Daoy (cell line): ENCODE data around the gene LAMA5. TPM values are rescaled to one million over a fixed set of nuclear protein-coding genes. Genes with fewer than 3 reads are reported as not detected.
A peak's percentile ranks its signal among the peaks of the same experiment; 100 is the strongest.

ENCODE experiments used
- DNase-seq: peaks from one replicate; pipeline ENCODE4 v3.0.0-alpha.2; 2015; ENCODE audit warnings: low read depth
- total RNA-seq: library from RNA; depleted of rRNA; stranded (reverse); fragments of >200 nt; shearing (Covaris generic); gene quantifications from 2 replicates; pipeline ENCODE4 v1.2.3, GENCODE V29; 2014

The LAMA5 gene
- total RNA-seq, 1 experiment from 2014 or later, result 3.1 TPM

GRCh38 chr20:62359043-62359490 lies 8.0 kb downstream of the LAMA5 start:
- DNase-seq, result peak; percentile 61

GRCh38 chr20:62358171-62359042 lies 8.7 kb downstream of the LAMA5 start:
- DNase-seq, result peak; percentile 22

GRCh38 chr20:62357681-62358080 lies 9.4 kb downstream of the LAMA5 start:
- DNase-seq, result peak; percentile 17

- DNase-seq, result peak; percentile 87
These were observed 9.9 kb downstream of the LAMA5 start for GRCh38 chr20:62357187-62357667.

- peak; percentile 15 for DNase-seq
These were observed 10.4 kb downstream of the LAMA5 start for GRCh38 chr20:62356589-62357186.

- DNase-seq, result peak; percentile 52
These were observed 11.1 kb downstream of the LAMA5 start for GRCh38 chr20:62355878-62356588.

- peak; percentile 79 for DNase-seq
These were observed 11.6 kb downstream of the LAMA5 start for GRCh38 chr20:62355516-62355877.

GRCh38 chr20:62354811-62355341 lies 12.2 kb downstream of the LAMA5 start:
- DNase-seq, result no peak

- no peak for DNase-seq
These were observed 12.9 kb downstream of the LAMA5 start for GRCh38 chr20:62354031-62354808.

- DNase-seq, result no peak
These were observed 13.7 kb downstream of the LAMA5 start for GRCh38 chr20:62353289-62354030.

- DNase-seq, result peak; percentile 50
These were observed 14.5 kb downstream of the LAMA5 start for GRCh38 chr20:62352402-62353288.

- DNase-seq, result no peak
These were observed 15.4 kb downstream of the LAMA5 start for GRCh38 chr20:62351469-62352401.

GRCh38 chr20:62350629-62351422 lies 16.3 kb downstream of the LAMA5 start:
- DNase-seq, result no peak

- peak; percentile 62 for DNase-seq
These were observed 16.9 kb downstream of the LAMA5 start for GRCh38 chr20:62350098-62350628.

- DNase-seq, result no peak
These were observed 17.5 kb downstream of the LAMA5 start for GRCh38 chr20:62349556-62350097.

GRCh38 chr20:62348604-62349003 lies 18.5 kb downstream of the LAMA5 start:
- no peak for DNase-seq

GRCh38 chr20:62347445-62347844 lies 19.7 kb downstream of the LAMA5 start:
- DNase-seq, result no peak
